GM21825 (cell line): ENCODE results near the gene FRYL.

ENCODE experiments used
- ATAC-seq: cut with Tn5 transposase; IDR thresholded peaks from one replicate; pipeline ENCODE4 v1.9.1; 2021; ENCODE audit warnings: mild to moderate bottlenecking, moderate library complexity; ENCODE audit not compliant: unreplicated experiment

FRYL gene

GRCh38 chr4:48495941-48496340, 284.1 kb downstream of the FRYL start:
- no peak for ATAC-seq

GRCh38 chr4:48493452-48494100, 286.5 kb downstream of the FRYL start:
- no peak for ATAC-seq

- ATAC-seq, result no peak
These were observed 288.4 kb downstream of the FRYL start for GRCh38 chr4:48491514-48492176.

GRCh38 chr4:48490680-48491513, 289.2 kb downstream of the FRYL start:
- ATAC-seq, result no peak

GRCh38 chr4:48490012-48490679, 289.9 kb downstream of the FRYL start, which contains the start of gene ZAR1:
Gene ZAR1, plus strand, starts transcription at chr4:48490252. Its CDS starts 40 bp downstream, at chr4:48490292.
- ATAC-seq, result no peak

- ATAC-seq, result no peak
These were observed 290.4 kb downstream of the FRYL start for GRCh38 chr4:48489683-48490011.

GRCh38 chr4:48484494-48485168, 295.4 kb downstream of the FRYL start:
- no peak for ATAC-seq

- ATAC-seq, result no peak
These were observed 296.1 kb downstream of the FRYL start for GRCh38 chr4:48483777-48484493.

- no peak for ATAC-seq
These were observed 296.9 kb downstream of the FRYL start, which contains the start of gene SLC10A4 for GRCh38 chr4:48483006-48483776. Gene SLC10A4, plus strand, starts transcription at chr4:48483343. Its CDS starts 219 bp downstream, at chr4:48483562.

GRCh38 chr4:48481581-48481980, 298.5 kb downstream of the FRYL start:
- no peak for ATAC-seq

- no peak for ATAC-seq
These were observed 301.8 kb downstream of the FRYL start for GRCh38 chr4:48478273-48478672.

- no peak for ATAC-seq
These were observed 304.3 kb downstream of the FRYL start for GRCh38 chr4:48475770-48476169.

- no peak for ATAC-seq
These were observed 307.3 kb downstream of the FRYL start for GRCh38 chr4:48472794-48473193.

- no peak for ATAC-seq
These were observed 309.5 kb downstream of the FRYL start for GRCh38 chr4:48470570-48470969.

- no peak for ATAC-seq
These were observed 309.9 kb downstream of the FRYL start for GRCh38 chr4:48470137-48470536.

- ATAC-seq, result no peak
These were observed 312.2 kb downstream of the FRYL start for GRCh38 chr4:48467891-48468290.

- no peak for ATAC-seq
These were observed 312.6 kb downstream of the FRYL start for GRCh38 chr4:48467442-48467841.

- ATAC-seq, result no peak
These were observed 317.7 kb downstream of the FRYL start for GRCh38 chr4:48462363-48462762.

GRCh38 chr4:48461000-48461399, 319.1 kb downstream of the FRYL start:
- no peak for ATAC-seq
